ENCODE data around the gene FAM13A.

- no peak for TF ChIP-seq CTCF (IDR thresholded peaks at IDR 0.05)
- TF ChIP-seq POLR2A (IDR thresholded peaks at IDR 0.05) = no peak
These were observed 366.6 kb downstream of the FAM13A start for GRCh38 chr4:88690355-88690754.

All from prostate gland (tissue), 2 donors.